NCI-H526 treated with DMSO at 0.1 percent for 48 hours (cell line): Measurements from ENCODE around the gene TEX29.

Experiments
- DNase-seq: peaks from one replicate; lab custom pipeline; 2025; lab: John Stamatoyannopoulos, UW

TEX29 gene

GRCh38 chr13:111370570-111371535, 50.4 kb downstream of the TEX29 start:
- DNase-seq: no peak

GRCh38 chr13:111371720-111372119, 51.3 kb downstream of the TEX29 start:
- no peak for DNase-seq

GRCh38 chr13:111372651-111373425, 52.4 kb downstream of the TEX29 start:
- DNase-seq: no peak

GRCh38 chr13:111373486-111373885, 53.0 kb downstream of the TEX29 start:
- no peak for DNase-seq

GRCh38 chr13:111380431-111380830, 60.0 kb downstream of the TEX29 start:
- DNase-seq: no peak

- DNase-seq: no peak
These were observed 62.0 kb downstream of the TEX29 start for GRCh38 chr13:111382411-111382810.

GRCh38 chr13:111382877-111383276, 62.4 kb downstream of the TEX29 start:
- no peak for DNase-seq

GRCh38 chr13:111383591-111384440, 63.4 kb downstream of the TEX29 start:
- no peak for DNase-seq

GRCh38 chr13:111384441-111385182, 64.2 kb downstream of the TEX29 start:
- no peak for DNase-seq

- no peak for DNase-seq
These were observed 64.9 kb downstream of the TEX29 start for GRCh38 chr13:111385183-111385857.

GRCh38 chr13:111387026-111387871, 66.8 kb downstream of the TEX29 start:
- no peak for DNase-seq

GRCh38 chr13:111387945-111388600, 67.6 kb downstream of the TEX29 start:
- DNase-seq: no peak

- DNase-seq: no peak
These were observed 68.5 kb downstream of the TEX29 start for GRCh38 chr13:111388851-111389500.

- no peak for DNase-seq
These were observed 69.4 kb downstream of the TEX29 start for GRCh38 chr13:111389621-111390521.

GRCh38 chr13:111390522-111391270, 70.3 kb downstream of the TEX29 start:
- DNase-seq: no peak

GRCh38 chr13:111392486-111392885, 72.0 kb downstream of the TEX29 start:
- DNase-seq: no peak

- DNase-seq: no peak
These were observed 72.9 kb downstream of the TEX29 start for GRCh38 chr13:111393221-111393790.
